Transverse colon (tissue), 4 donors: ENCODE results near the gene TPM1.

Experiments
- CTCF ChIP-seq, 5 experiments: fragments of 200-600 bp in 3 of 5; fragments of 450-650 bp in 2 of 5; sonication (generic) in 3 of 5; IDR thresholded peaks; 1 replicate in 2 of 5; 2 replicates in 3 of 5; pipeline ENCODE4 v1.5.1; 2016 to 2017; ENCODE audit warnings: antibody characterized with exemption in 5 of 5, inconsistent platforms in 3 of 5, mild to moderate bottlenecking in 2 of 5, moderate library complexity in 1 of 5
- EP300 ChIP-seq: sonication (generic); formaldehyde crosslinking; IDR thresholded peaks from one replicate; pipeline ENCODE4 v1.6.1; 2017; ENCODE audit warnings: antibody characterized with exemption, low read depth
- POLR2A ChIP-seq: fragments of 450-650 bp; IDR thresholded peaks from one replicate; pipeline ENCODE4 v1.6.1; 2016; ENCODE audit warnings: antibody characterized with exemption, mild to moderate bottlenecking, moderate library complexity
- POLR2AphosphoS5 ChIP-seq, 3 donors: sonication (generic); formaldehyde crosslinking; IDR thresholded peaks; one replicate each; pipeline ENCODE4 v1.6.1; 2016; ENCODE audit warnings: antibody characterized with exemption in 3 of 3

DNA sequence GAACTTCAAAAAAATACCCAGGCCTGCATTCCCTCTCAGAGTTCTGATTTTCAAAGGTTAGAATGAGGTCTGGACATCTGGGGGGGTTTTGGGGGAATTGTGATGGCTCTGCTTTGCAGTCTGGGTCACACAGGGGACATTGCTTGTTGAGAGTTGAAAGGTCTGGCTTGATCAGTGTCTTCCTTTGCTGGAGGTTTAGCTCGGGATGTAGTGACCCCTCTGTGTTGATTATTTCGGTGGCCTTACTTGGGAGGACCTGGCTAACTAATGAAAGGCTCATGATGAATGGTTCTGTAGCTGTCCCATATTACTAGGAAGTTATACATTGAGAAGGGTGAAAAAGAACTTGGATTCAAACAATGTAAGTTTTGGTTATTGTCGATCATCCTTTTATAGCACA is 23.7 kb downstream of the TPM1 start:
- TF ChIP-seq POLR2A (no peak), CTCF (IDR thresholded peaks at IDR 0.05) (no peak), POLR2AphosphoS5 (IDR thresholded peaks at IDR 0.05) (no peak), EP300 (no peak)
